GM08714 (cell line): ENCODE measurements around the gene GFRA3.
A peak's percentile ranks its signal among the peaks of the same experiment; 100 is the strongest.

Source experiments
- H3K4me3 ChIP-seq: fragments of 200-500 bp; sonication (Bioruptor generic); 2 replicates; pipeline ENCODE4 v1.5.1; 2014; ENCODE audit warnings: mild to moderate bottlenecking, low read length, inconsistent platforms
- ZNF274 ChIP-seq: IDR thresholded peaks from 2 replicates; pipeline ENCODE4 v1.6.1; 2012; ENCODE audit warnings: mild to moderate bottlenecking, low read depth, low read length

Gene GFRA3

DNA sequence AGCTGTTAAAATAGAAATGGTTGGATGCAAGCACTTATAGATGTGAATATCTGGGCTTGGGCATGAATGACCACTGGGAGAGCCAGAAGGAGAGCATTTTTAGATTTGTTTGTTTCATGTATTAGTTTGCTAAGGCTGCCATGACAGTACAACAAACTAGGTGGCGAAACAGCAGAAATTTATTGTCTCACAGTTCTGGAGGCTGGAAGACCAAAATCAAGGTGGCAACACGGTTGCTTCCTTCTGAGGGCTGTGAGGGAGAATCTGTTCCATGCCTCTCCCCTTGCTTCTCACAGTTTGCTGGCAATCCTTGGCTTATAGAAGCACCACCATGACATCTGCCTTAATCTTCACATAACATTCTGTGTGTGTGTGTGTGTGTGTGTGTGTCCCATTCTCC is 41.1 kb downstream of the GFRA3 start:
- no peak for TF ChIP-seq ZNF274
- no peak overlapping the region for H3K4me3 ChIP-seq

GRCh38 chr5:138230981-138231589 is 43.3 kb downstream of the GFRA3 start:
- no peak for TF ChIP-seq ZNF274
- H3K4me3 ChIP-seq = no peak overlapping the region

- no peak for TF ChIP-seq ZNF274
- no peak overlapping the region for H3K4me3 ChIP-seq
These were observed 44.2 kb downstream of the GFRA3 start for GRCh38 chr5:138230261-138230660.

DNA sequence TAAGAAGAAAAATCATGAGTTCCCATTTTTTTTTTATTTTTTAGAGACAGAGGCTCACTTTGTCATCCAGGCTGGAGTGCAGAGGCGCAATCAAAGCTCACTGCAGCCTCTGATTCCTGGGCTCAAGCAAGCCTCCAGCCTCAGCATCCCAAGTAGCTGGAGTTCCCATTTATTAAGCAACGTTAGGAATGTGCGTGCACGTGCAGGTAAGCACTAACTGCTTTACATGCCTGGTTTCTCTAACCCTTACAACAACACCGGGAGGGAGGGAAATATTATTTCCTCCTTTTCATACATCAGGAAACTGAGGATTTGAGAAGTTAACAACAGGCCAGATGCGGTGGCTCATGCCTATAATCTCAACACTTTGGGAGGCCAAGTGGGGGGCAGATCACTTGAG is 45.0 kb downstream of the GFRA3 start:
- TF ChIP-seq ZNF274 = no peak
- no peak overlapping the region for H3K4me3 ChIP-seq

- H3K4me3 ChIP-seq = no peak overlapping the region
- TF ChIP-seq ZNF274 = no peak
These were observed 47.5 kb downstream of the GFRA3 start for GRCh38 chr5:138226910-138227309.

DNA sequence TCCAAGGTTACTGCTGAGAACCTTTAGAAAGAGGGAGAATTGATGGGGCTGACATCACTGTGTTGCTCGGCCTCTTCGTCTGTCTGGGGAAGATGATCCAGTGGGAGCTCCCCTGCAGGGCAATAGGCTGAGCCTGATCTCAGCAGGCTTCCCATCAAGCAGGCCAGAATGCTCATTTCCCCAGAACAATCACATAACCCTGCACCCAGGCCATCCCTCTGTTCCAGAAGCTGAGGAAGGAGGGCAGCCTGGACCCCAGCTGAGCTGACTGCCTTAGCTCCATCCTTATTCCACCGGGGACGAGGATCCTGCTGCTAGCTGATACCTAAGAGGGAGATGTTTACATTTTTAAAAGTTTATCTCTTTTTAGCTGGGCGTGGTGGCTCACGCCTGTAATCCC is 49.7 kb downstream of the GFRA3 start:
- no peak overlapping the region for H3K4me3 ChIP-seq
- no peak for TF ChIP-seq ZNF274

DNA sequence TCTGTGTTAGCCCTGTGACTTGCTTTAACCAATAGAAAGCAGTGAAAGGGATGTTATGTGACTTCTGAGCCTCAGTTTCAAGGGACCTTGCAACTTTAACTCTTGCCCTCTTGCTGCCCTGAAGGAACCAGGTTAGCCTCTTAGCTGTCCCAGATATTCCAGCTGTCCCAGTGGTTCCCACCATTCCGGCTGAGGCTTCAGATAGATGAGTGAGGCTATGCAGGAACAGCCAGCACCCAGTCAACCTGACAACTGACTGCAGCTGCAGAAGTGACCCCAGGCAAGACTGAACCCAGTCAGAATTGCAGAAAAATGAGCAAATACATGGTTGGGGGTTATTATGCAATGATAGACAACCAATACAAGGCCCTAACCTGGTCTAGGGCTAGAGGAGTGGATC is 50.9 kb downstream of the GFRA3 start:
- no peak for TF ChIP-seq ZNF274
- H3K4me3 ChIP-seq = no peak overlapping the region

DNA sequence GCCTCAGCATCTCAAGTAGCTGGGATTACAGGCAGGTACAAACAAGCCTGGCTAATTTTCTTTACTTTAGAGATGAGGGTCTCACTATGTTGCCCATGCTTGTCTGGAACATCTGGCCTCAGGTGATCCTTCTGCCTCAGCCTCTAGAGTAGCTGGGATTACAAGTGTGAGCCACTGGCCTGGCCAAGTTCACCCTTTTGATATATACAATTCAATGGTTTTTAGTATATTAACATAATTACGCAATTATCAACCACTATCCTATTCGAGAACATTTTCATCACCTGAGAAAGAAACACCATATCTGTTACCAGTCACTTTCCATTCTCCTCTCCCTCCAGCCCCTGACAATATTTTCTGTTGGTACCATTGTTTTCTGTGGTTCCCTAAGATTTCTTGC is 57.6 kb downstream of the GFRA3 start:
- no peak for TF ChIP-seq ZNF274
- H3K4me3 ChIP-seq = no peak overlapping the region

GRCh38 chr5:138213161-138214029 is 61.0 kb downstream of the GFRA3 start, which contains the start of gene CDC23:
Gene CDC23, minus strand, starts transcription at chr5:138213323. Its CDS starts 11 bp downstream, at chr5:138213312.
- peak within 1 kb of the TSS; percentile 82 for H3K4me3 ChIP-seq
- TF ChIP-seq ZNF274 = no peak

DNA sequence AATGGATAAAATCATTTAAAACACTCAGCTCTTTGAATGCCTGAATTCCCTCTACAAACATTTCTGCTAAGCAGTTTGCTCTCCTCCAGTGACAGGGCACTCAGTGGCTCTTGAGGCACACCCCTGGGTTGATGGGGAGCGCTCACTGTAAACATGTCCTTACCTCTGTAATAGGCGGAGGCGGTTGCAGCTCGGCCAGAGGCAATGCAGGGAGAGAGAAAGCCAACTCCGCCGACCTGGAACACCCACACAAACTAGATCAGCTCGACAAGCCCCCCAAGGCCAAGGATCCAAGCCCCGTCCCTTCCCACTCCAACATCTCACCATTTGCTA is 61.6 kb downstream of the GFRA3 start:
- peak overlapping the region; percentile 82 for H3K4me3 ChIP-seq
- TF ChIP-seq ZNF274 = no peak

- H3K4me3 ChIP-seq = no peak overlapping the region
- no peak for TF ChIP-seq ZNF274
These were observed 63.4 kb downstream of the GFRA3 start for GRCh38 chr5:138210985-138211384.
